Measurements from ENCODE around the gene TMPRSS11A.

The TMPRSS11A gene

DNA sequence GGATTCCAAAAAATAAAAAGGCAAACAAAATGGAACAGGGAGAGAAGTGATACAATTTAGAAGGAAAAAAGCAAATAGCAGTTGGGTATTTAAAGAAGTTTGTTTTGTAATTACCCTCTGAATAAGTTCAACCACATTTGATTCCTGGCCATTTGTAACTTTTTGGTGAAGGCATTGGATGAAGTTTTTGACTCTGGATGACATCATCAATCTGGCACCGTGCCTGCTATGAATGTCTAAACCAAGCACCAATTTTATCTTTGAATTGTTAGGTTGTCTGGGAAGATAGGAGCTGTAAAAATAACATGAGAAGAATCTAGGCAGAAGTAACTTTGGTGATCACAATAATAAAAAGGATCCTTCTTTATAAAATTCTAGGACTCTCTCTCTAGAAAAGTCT, 29.5 kb downstream of the TMPRSS11A start:
- TF ChIP-seq, protein P1, sequence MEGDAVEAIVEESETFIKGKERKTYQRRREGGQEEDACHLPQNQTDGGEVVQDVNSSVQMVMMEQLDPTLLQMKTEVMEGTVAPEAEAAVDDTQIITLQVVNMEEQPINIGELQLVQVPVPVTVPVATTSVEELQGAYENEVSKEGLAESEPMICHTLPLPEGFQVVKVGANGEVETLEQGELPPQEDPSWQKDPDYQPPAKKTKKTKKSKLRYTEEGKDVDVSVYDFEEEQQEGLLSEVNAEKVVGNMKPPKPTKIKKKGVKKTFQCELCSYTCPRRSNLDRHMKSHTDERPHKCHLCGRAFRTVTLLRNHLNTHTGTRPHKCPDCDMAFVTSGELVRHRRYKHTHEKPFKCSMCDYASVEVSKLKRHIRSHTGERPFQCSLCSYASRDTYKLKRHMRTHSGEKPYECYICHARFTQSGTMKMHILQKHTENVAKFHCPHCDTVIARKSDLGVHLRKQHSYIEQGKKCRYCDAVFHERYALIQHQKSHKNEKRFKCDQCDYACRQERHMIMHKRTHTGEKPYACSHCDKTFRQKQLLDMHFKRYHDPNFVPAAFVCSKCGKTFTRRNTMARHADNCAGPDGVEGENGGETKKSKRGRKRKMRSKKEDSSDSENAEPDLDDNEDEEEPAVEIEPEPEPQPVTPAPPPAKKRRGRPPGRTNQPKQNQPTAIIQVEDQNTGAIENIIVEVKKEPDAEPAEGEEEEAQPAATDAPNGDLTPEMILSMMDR (IDR thresholded peaks at IDR 0.05; ENCODE audit: low read depth, low read length): no peak

DNA sequence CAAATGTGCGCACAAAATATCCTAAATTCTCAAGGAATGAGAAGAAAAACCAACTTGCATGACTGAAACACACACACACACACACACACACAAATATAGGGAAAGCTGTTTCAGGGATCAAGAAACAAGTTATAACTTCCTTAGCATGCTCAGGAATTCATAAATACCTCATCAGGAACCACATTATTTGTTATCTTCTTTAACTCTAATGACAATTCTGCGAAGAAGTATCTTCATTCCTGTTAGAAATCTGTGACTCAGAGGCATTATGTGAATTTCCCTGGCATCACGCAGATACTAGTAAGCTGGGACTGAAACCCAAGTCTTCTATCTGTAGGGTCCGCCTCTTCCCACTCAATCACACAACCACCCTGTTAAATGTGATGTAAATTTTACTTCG, 30.3 kb downstream of the TMPRSS11A start:
- TF ChIP-seq, protein P1 (IDR thresholded peaks at IDR 0.05; ENCODE audit: low read depth, low read length): no peak
- no peak overlapping the region for H3K4me3 ChIP-seq (ENCODE audit: low read depth, low read length)

More for the DNA sequence above, 29.5 kb downstream of the TMPRSS11A start:
- H3K4me3 ChIP-seq (ENCODE audit: low read depth, low read length): no peak overlapping the region

DNA sequence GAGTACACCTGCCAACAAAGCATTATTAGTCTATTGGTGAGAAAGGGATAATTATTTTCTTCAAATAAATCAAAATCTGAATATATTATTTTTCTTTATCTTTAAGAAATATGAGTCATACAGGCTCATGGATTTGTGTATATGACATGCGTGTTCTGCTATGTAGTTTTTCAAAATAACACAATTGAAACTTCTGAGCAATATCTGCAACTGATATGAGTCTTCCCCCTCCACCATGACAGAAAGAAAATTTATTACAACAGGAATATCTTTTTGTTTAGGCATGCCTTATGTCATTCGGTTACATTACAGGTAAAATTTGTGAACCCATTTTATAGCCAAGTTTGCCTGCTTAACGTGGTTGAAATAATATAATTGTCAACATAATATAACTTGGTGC, 32.0 kb downstream of the TMPRSS11A start:
- TF ChIP-seq, protein P1 (IDR thresholded peaks at IDR 0.05; ENCODE audit: low read depth, low read length): no peak
- H3K4me3 ChIP-seq (ENCODE audit: low read depth, low read length): no peak overlapping the region

DNA sequence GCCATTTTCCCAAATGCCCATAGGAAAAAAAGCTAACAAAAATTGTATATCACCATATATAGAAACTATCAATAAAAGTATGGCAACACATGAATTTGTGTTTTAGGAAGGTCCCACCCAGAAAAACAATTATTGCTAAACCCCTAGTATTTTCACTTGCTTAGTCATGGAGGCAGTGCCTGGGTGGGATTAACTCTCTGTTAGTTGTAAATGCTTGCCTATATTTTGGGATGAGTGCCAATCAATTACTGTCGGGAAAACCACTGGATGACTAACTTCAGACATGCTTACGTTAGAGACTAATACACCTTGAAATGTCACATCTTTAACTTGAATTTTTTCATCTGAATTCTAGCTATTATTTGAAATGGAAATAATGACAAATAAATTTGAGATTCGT, 33.9 kb downstream of the TMPRSS11A start:
- TF ChIP-seq, protein P1 (IDR thresholded peaks at IDR 0.05; ENCODE audit: low read depth, low read length): no peak

DNA sequence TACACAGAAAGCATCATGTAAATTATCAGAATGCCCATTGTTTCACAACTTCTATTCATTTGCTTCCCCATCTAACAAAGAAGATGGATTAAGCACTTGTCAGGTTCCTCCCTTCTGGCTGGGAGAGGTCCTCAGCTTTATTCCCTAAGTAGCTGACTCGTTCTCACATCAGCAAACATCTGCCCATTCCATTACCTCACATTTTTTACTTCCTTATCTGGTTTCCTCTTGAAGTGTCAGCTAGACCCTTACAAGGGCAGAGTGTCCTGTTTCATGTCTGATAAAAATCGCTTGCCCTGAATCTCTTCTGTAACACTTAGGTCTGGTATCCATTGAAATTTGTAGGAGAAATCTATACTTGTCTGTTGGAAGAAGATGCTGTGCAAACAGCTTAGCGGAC, 34.7 kb downstream of the TMPRSS11A start:
- no peak overlapping the region for H3K4me3 ChIP-seq (ENCODE audit: low read depth, low read length)
- TF ChIP-seq, protein P1 (IDR thresholded peaks at IDR 0.05; ENCODE audit: low read depth, low read length): no peak

More for the DNA sequence above, 33.9 kb downstream of the TMPRSS11A start:
- no peak overlapping the region for H3K4me3 ChIP-seq (ENCODE audit: low read depth, low read length)

DNA sequence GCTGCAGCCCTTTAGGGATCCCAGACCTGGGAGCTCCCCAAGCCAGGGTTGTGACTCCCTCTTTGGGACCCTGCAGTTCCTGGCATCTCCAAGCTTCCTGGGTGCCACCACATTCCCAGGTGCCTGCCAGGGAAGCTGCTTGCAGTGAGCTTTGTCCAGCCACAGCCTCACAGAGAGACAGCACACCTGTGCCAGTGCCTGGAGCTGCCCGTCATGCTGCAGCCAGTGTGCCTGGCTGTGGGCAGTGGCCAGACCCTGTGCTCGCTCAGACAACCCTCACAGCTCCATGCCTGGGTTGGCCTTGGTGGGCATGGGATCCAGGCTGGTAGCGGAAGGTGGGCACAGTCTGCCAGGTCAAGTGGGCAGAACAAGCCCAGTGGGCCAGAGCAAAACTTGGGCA, 36.0 kb downstream of the TMPRSS11A start:
- no peak overlapping the region for H3K4me3 ChIP-seq (ENCODE audit: low read depth, low read length)
- TF ChIP-seq, protein P1 (IDR thresholded peaks at IDR 0.05; ENCODE audit: low read depth, low read length): no peak

DNA sequence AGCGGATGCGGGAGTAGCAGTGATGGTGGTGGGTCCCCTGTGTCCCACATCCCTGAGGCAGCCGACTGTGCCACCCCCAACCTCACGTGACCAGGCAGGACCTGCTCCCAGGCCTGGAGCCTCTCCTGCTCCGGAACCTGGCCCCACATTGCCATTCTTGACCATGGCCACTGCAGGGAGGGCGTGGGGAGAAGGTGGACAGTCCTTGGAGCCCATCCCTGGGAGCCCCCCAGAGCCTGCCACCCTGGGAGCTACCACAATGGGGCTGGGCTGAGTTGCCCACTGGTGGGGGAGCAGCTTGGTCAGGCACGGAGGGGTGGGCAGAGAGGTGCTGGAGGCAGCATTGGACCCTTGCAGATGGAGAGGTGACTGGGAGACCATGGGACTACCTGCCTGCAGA, 36.8 kb downstream of the TMPRSS11A start:
- TF ChIP-seq, protein P1 (IDR thresholded peaks at IDR 0.05; ENCODE audit: low read depth, low read length): no peak

More for the DNA sequence above, 36.8 kb downstream of the TMPRSS11A start:
- H3K4me3 ChIP-seq (ENCODE audit: low read depth, low read length): no peak overlapping the region
